NCI-H2081 (cell line): ENCODE measurements around the gene NIBAN1.
"Not testable (repeated sequence)": the region's sequence is repeated elsewhere in the genome, so short reads cannot be mapped to it uniquely, and the experiment has no call there.

ENCODE experiments used
- DNase-seq, 2 experiments: peaks; one replicate each; lab custom pipeline; 2025; lab: John Stamatoyannopoulos, UW

Gene NIBAN1

GRCh38 chr1:184973272-184974055 is 844 bp downstream of the NIBAN1 start:
- peak; percentile 31 to 44 for DNase-seq

GRCh38 chr1:184972315-184973055 is 1.8 kb downstream of the NIBAN1 start:
- no peak for DNase-seq

GRCh38 chr1:184971522-184972265 is 2.6 kb downstream of the NIBAN1 start:
- DNase-seq: no peak

GRCh38 chr1:184970691-184971161 is 3.6 kb downstream of the NIBAN1 start:
- DNase-seq: no peak

- no peak for DNase-seq
These were observed 7.3 kb downstream of the NIBAN1 start for GRCh38 chr1:184966989-184967388.

- no peak for DNase-seq
These were observed 8.1 kb downstream of the NIBAN1 start for GRCh38 chr1:184965944-184966860.

- DNase-seq: no peak
These were observed 8.9 kb downstream of the NIBAN1 start for GRCh38 chr1:184965439-184965838.

- DNase-seq: no peak
These were observed 14.7 kb downstream of the NIBAN1 start for GRCh38 chr1:184959626-184960025.

- no peak for DNase-seq
These were observed 15.6 kb downstream of the NIBAN1 start for GRCh38 chr1:184958554-184959353.

GRCh38 chr1:184957901-184958300 is 16.4 kb downstream of the NIBAN1 start:
- not testable (repeated sequence) for DNase-seq

GRCh38 chr1:184956999-184957700 is 17.2 kb downstream of the NIBAN1 start:
- peak in 1 of 2 experiments; percentile 49 for DNase-seq

GRCh38 chr1:184954232-184954995 is 19.9 kb downstream of the NIBAN1 start:
- DNase-seq: no peak

GRCh38 chr1:184953600-184954219 is 20.6 kb downstream of the NIBAN1 start:
- no peak for DNase-seq

GRCh38 chr1:184952428-184952827 is 21.9 kb downstream of the NIBAN1 start:
- DNase-seq: no peak

- DNase-seq: no peak
These were observed 22.5 kb downstream of the NIBAN1 start for GRCh38 chr1:184951788-184952187.

- no peak for DNase-seq
These were observed 23.4 kb downstream of the NIBAN1 start for GRCh38 chr1:184950906-184951305.

- no peak for DNase-seq
These were observed 24.1 kb downstream of the NIBAN1 start for GRCh38 chr1:184950227-184950626.

GRCh38 chr1:184947497-184948256 is 26.6 kb downstream of the NIBAN1 start:
- no peak for DNase-seq
